Uterus (tissue), 4 donors: ENCODE results near the gene C19orf33. TPM values are rescaled to one million over a fixed set of nuclear protein-coding genes. Genes with fewer than 3 reads are reported as not detected.

ENCODE experiments used
- DNase-seq, 2 donors: peaks; one replicate each; pipeline ENCODE4 v3.0.0-alpha.2; 2019 to 2020
- H3K27ac ChIP-seq, 2 donors: fragments of 200-600 bp; sonication (generic); 1 replicate in 1 of 2; 2 replicates in 1 of 2; pipeline ENCODE4 v1.5.1; 2016 to 2018
- H3K27me3 ChIP-seq, 2 donors: fragments of 200-600 bp; sonication (generic); one replicate each; pipeline ENCODE4 v1.5.1; 2018 to 2019; ENCODE audit warnings: control low read depth in 1 of 2
- H3K36me3 ChIP-seq, 2 donors: fragments of 200-600 bp; sonication (generic); one replicate each; pipeline ENCODE4 v1.5.1; 2019; ENCODE audit warnings: control low read depth in 1 of 2
- H3K4me1 ChIP-seq, 2 donors: fragments of 200-600 bp; sonication (generic); one replicate each; pipeline ENCODE4 v1.5.1; 2018 to 2019; ENCODE audit warnings: control low read depth in 1 of 2
- H3K4me3 ChIP-seq, 2 donors: fragments of 200-600 bp; sonication (generic); 1 replicate in 1 of 2; 2 replicates in 1 of 2; pipeline ENCODE4 v1.5.1; 2018 to 2019; ENCODE audit warnings: mild to moderate bottlenecking in 1 of 2
- H3K9me3 ChIP-seq, 2 donors: fragments of 200-600 bp; sonication (generic); one replicate each; pipeline ENCODE4 v1.5.1; 2019; ENCODE audit warnings: control low read depth in 1 of 2
- CTCF ChIP-seq, 4 experiments: fragments of 200-600 bp in 2 of 4; fragments of 450-650 bp in 2 of 4; sonication (generic) in 2 of 4; IDR thresholded peaks; one replicate each; pipeline ENCODE4 v1.5.1; 2016 to 2019; ENCODE audit warnings: antibody characterized with exemption in 4 of 4, mild to moderate bottlenecking in 2 of 4, moderate library complexity in 1 of 4
- POLR2A ChIP-seq, 2 donors: fragments of 450-650 bp; IDR thresholded peaks; one replicate each; pipeline ENCODE4 v1.6.1; 2016; ENCODE audit warnings: antibody characterized with exemption in 2 of 2, mild to moderate bottlenecking in 1 of 2, moderate library complexity in 1 of 2
- intact Hi-C: fragments of 100-400 bp; cut with DNase I; formaldehyde crosslinking; loops from one replicate; pipeline ENCODE4 v1.15.1; 2023; ENCODE audit warnings: low total_unique reads
- total RNA-seq, 4 donors: library from RNA; depleted of rRNA in 3 of 4; stranded (reverse); fragments of >200 nt in 3 of 4; gene quantifications; one replicate each; pipeline versions ENCODE4 v1.1.0 to v1.2.4, GENCODE V29; 2014 to 2023
- donor health status: DM: yes; HTN: yes; CAD: no.

The C19orf33 gene
- total RNA-seq, 4 donors from 2014 or later: 2.9 to 15.3 (median 4.1) TPM; not detected in 1

GRCh38 chr19:38276942-38277517 lies 27.0 kb upstream of the C19orf33 start:
- Histone ChIP-seq H3K9me3 (no peaks in the 10 kb centered on the region), H3K36me3 (no peaks in the 10 kb centered on the region), H3K4me3 (no peak overlapping the region), H3K27ac (peak overlapping the region; percentile 74 to 80), H3K4me1 (peaks cover 0 to 21% of the 10 kb centered on the region in 2 donors), H3K27me3 (no peaks in the 10 kb centered on the region)
- intact Hi-C loops: no loop called here
- no peak for DNase-seq
- TF ChIP-seq POLR2A (IDR thresholded peaks at IDR 0.05): no peak
- no peak for TF ChIP-seq CTCF (IDR thresholded peaks at IDR 0.05)

- Histone ChIP-seq H3K27me3 (no peaks in the 10 kb centered on the region), H3K4me1 (peaks cover 0 to 21% of the 10 kb centered on the region in 2 donors), H3K4me3 (no peak overlapping the region), H3K36me3 (no peaks in the 10 kb centered on the region), H3K27ac (peak overlapping the region; percentile 74 to 80), H3K9me3 (no peaks in the 10 kb centered on the region)
- no peak for DNase-seq
- intact Hi-C loops: no loop called here
- TF ChIP-seq CTCF (IDR thresholded peaks at IDR 0.05): no peak
- no peak for TF ChIP-seq POLR2A (IDR thresholded peaks at IDR 0.05)
These were observed 26.5 kb upstream of the C19orf33 start for GRCh38 chr19:38277549-38277948.

- intact Hi-C loops: no loop called here
- no peaks in the 10 kb centered on the region for H3K27me3 ChIP-seq
- H3K36me3 ChIP-seq: no peaks in the 10 kb centered on the region
- peaks cover 0 to 21% of the 10 kb centered on the region in 2 donors for H3K4me1 ChIP-seq
- H3K9me3 ChIP-seq: no peaks in the 10 kb centered on the region
- H3K4me3 ChIP-seq: no peak overlapping the region
- H3K27ac ChIP-seq: peak overlapping the region; percentile 74 to 80
- no peak for TF ChIP-seq POLR2A (IDR thresholded peaks at IDR 0.05)
- no peak for TF ChIP-seq CTCF (IDR thresholded peaks at IDR 0.05)
- DNase-seq: peak; percentile 63 to 78
These were observed 25.9 kb upstream of the C19orf33 start for GRCh38 chr19:38277969-38278680.

GRCh38 chr19:38278751-38279150 lies 25.3 kb upstream of the C19orf33 start:
- no peak for DNase-seq
- TF ChIP-seq CTCF (IDR thresholded peaks at IDR 0.05) (no peak), POLR2A (IDR thresholded peaks at IDR 0.05) (no peak)
- H3K9me3 ChIP-seq: no peaks in the 10 kb centered on the region
- no peak overlapping the region for H3K4me3 ChIP-seq
- peak overlapping the region; percentile 74 to 80 for H3K27ac ChIP-seq
- no peaks in the 10 kb centered on the region for H3K36me3 ChIP-seq
- H3K27me3 ChIP-seq: no peaks in the 10 kb centered on the region
- H3K4me1 ChIP-seq: peaks cover 0 to 21% of the 10 kb centered on the region in 2 donors
- intact Hi-C loops: no loop called here
